OCI-LY7 (cell line): ENCODE data around the gene KIZ. TPM values are rescaled to one million over a fixed set of nuclear protein-coding genes. Genes with fewer than 3 reads are reported as not detected.

Source experiments
- BruUV-seq: library from RNA; stranded (reverse); fragments of 400-500 nt; replicated peaks from 2 replicates; lab custom pipeline; 2021; lab: Mats Ljungman, UMichigan
- CTCF ChIA-PET: fragments of 300-600 bp; sonication (Branson Sonifier 250); formaldehyde crosslinking; loops from one replicate; lab custom pipeline; 2022; ENCODE audit warnings: antibody characterized with exemption; ENCODE audit not compliant: unreplicated experiment; lab: Charles Lee
- POLR2A ChIA-PET: fragments of 300-600 bp; sonication (Branson Sonifier 250); formaldehyde crosslinking; loops from one replicate; lab custom pipeline; 2022; ENCODE audit warnings: antibody characterized with exemption; lab: Charles Lee
- DNase-seq: peaks from one replicate; pipeline ENCODE4 v3.0.0-alpha.2; 2015; ENCODE audit warnings: low spot score
- H2AFZ ChIP-seq: fragments of 200-600 bp; sonication (generic), shearing (Covaris generic); 2 replicates; pipeline ENCODE4 v1.6.1; 2014; ENCODE audit warnings: mild to moderate bottlenecking, antibody characterized with exemption, low read length, moderate library complexity
- H3K27ac ChIP-seq: fragments of 200-600 bp; sonication (generic); 2 replicates; pipeline ENCODE4 v1.5.1; 2014; ENCODE audit warnings: mixed run types, low read depth, mild to moderate bottlenecking, moderate library complexity, low read length, inconsistent platforms; ENCODE audit not compliant: poor library complexity, severe bottlenecking
- H3K36me3 ChIP-seq: fragments of 200-600 bp; sonication (generic); 2 replicates; pipeline ENCODE4 v1.6.1; 2014; ENCODE audit warnings: mild to moderate bottlenecking, antibody characterized with exemption, low read length, moderate library complexity, mixed read lengths; ENCODE audit not compliant: insufficient read depth
- H3K4me1 ChIP-seq: fragments of 200-600 bp; sonication (generic); 2 replicates; pipeline ENCODE4 v1.5.1; 2014; ENCODE audit warnings: mild to moderate bottlenecking, low read length; ENCODE audit not compliant: insufficient read depth, poor library complexity, severe bottlenecking
- H3K4me2 ChIP-seq: fragments of 200-600 bp; sonication (generic); 2 replicates; pipeline ENCODE4 v1.6.1; 2014; ENCODE audit warnings: mild to moderate bottlenecking, low read length
- H3K4me3 ChIP-seq: fragments of 200-600 bp; sonication (generic); 2 replicates; pipeline ENCODE4 v1.5.1; 2014; ENCODE audit warnings: mild to moderate bottlenecking, low read depth, low read length; ENCODE audit not compliant: poor library complexity, severe bottlenecking
- H3K79me2 ChIP-seq: fragments of 200-600 bp; sonication (generic); 2 replicates; pipeline ENCODE4 v1.6.1; 2016; ENCODE audit warnings: low read depth, mild to moderate bottlenecking, low read length, moderate library complexity, mixed read lengths; ENCODE audit not compliant: insufficient read depth
- H3K9me2 ChIP-seq: fragments of 200-600 bp; sonication (generic); 2 replicates; pipeline ENCODE4 v1.6.1; 2016; ENCODE audit warnings: mild to moderate bottlenecking, low read length, mixed read lengths; ENCODE audit not compliant: insufficient read depth
- H3K9me3 ChIP-seq: fragments of 200-600 bp; sonication (generic); 2 replicates; pipeline ENCODE4 v1.6.1; 2014; ENCODE audit warnings: mild to moderate bottlenecking, mixed run types, low read length, mixed read lengths
- H4K20me1 ChIP-seq: fragments of 200-600 bp; sonication (generic); 2 replicates; pipeline ENCODE4 v1.6.1; 2014; ENCODE audit warnings: mild to moderate bottlenecking, antibody characterized with exemption, low read length, moderate library complexity, mixed read lengths; ENCODE audit not compliant: insufficient read depth
- CTCF ChIP-seq: fragments of 200-600 bp; sonication (generic); conservative IDR thresholded peaks from 2 replicates; pipeline ENCODE4 v1.5.1; 2014; ENCODE audit warnings: mild to moderate bottlenecking, antibody characterized with exemption, low read length, moderate library complexity, mixed read lengths
- EZH2phosphoT487 ChIP-seq: fragments of 200-600 bp; sonication (generic); IDR thresholded peaks from 2 replicates; pipeline ENCODE4 v1.6.1; 2018; ENCODE audit warnings: low read depth, borderline replicate concordance, mild to moderate bottlenecking, mixed run types, antibody characterized with exemption, low read length, moderate library complexity, mixed read lengths
- intact Hi-C: fragments of 100-400 bp; cut with micrococcal nuclease; formaldehyde crosslinking; loops from one replicate; pipeline ENCODE4 v1.10.0; 2022; ENCODE audit not compliant: unreplicated experiment
- total RNA-seq, 2 experiments: library from RNA; depleted of rRNA in 1 of 2; stranded (reverse); fragments of >200 nt in 1 of 2; shearing (Covaris generic) in 1 of 2; gene quantifications; 2 replicates each; pipeline ENCODE4 v1.2.3, GENCODE V29; 2014 to 2022

KIZ gene
- total RNA-seq, 2 experiments from 2014 or later = 16.0 to 23.7 TPM

- H3K79me2 ChIP-seq = no peaks in the 10 kb centered on the region
- ChIA-PET POLR2A (interaction anchor here (0.7 kb wide), 1 partner anchor 1147 kb away, joined by 3 read pairs; no protein-coding TSS in a partner anchor), CTCF (no interaction called here)
- H3K9me3 ChIP-seq = no peaks in the 10 kb centered on the region
- TF ChIP-seq CTCF (no peak), EZH2phosphoT487 (no peak)
- no peaks in the 10 kb centered on the region for H4K20me1 ChIP-seq
- H3K9me2 ChIP-seq = no peaks in the 10 kb centered on the region
- intact Hi-C loops = no loop called here
- no peak overlapping the region for H3K27ac ChIP-seq
- no peak for DNase-seq
- no peak overlapping the region for H3K4me3 ChIP-seq
- H3K4me1 ChIP-seq = no peaks in the 10 kb centered on the region
- no peaks in the 10 kb centered on the region for H3K36me3 ChIP-seq
- no peak overlapping the region for H3K4me2 ChIP-seq
- no TSS peak for BruUV-seq
- no peak overlapping the region for H2AFZ ChIP-seq
Observed at GRCh38 chr20:21286775-21287174, 160.9 kb downstream of the KIZ start.

- no peak overlapping the region for H3K27ac ChIP-seq
- CTCF ChIA-PET = no interaction called here
- no peaks in the 10 kb centered on the region for H3K79me2 ChIP-seq
- intact Hi-C loops = no loop called here
- H2AFZ ChIP-seq = no peak overlapping the region
- H3K4me1 ChIP-seq = no peaks in the 10 kb centered on the region
- H3K4me2 ChIP-seq = no peak overlapping the region
- no peaks in the 10 kb centered on the region for H4K20me1 ChIP-seq
- no peak for DNase-seq
- POLR2A ChIA-PET = interaction anchor here (0.6 kb wide), 1 partner anchor 186 kb away, joined by 3 read pairs; no protein-coding TSS in a partner anchor
- no peaks in the 10 kb centered on the region for H3K9me2 ChIP-seq
- no peak overlapping the region for H3K4me3 ChIP-seq
- BruUV-seq = no TSS peak
- H3K36me3 ChIP-seq = no peaks in the 10 kb centered on the region
- no peak for TF ChIP-seq EZH2phosphoT487
- no peak for TF ChIP-seq CTCF
- H3K9me3 ChIP-seq = no peaks in the 10 kb centered on the region
Observed at GRCh38 chr20:21288587-21289370, 162.9 kb downstream of the KIZ start.

GRCh38 chr20:21289651-21290050 is 163.8 kb downstream of the KIZ start:
- H2AFZ ChIP-seq = no peak overlapping the region
- CTCF ChIA-PET = no interaction called here
- H3K9me3 ChIP-seq = no peaks in the 10 kb centered on the region
- H3K4me1 ChIP-seq = no peaks in the 10 kb centered on the region
- no peak for TF ChIP-seq EZH2phosphoT487
- TF ChIP-seq CTCF = no peak
- no peak for DNase-seq
- BruUV-seq = no TSS peak
- no peak overlapping the region for H3K4me3 ChIP-seq
- intact Hi-C loops = no loop called here
- no peaks in the 10 kb centered on the region for H3K36me3 ChIP-seq
- no peaks in the 10 kb centered on the region for H3K9me2 ChIP-seq
- no peak overlapping the region for H3K27ac ChIP-seq
- no peak overlapping the region for H3K4me2 ChIP-seq
- H4K20me1 ChIP-seq = no peaks in the 10 kb centered on the region
- H3K79me2 ChIP-seq = no peaks in the 10 kb centered on the region
- POLR2A ChIA-PET = no interaction called here
